Measurements from ENCODE around the gene AVL9.
A peak's percentile ranks its signal among the peaks of the same experiment; 100 is the strongest.

DNA sequence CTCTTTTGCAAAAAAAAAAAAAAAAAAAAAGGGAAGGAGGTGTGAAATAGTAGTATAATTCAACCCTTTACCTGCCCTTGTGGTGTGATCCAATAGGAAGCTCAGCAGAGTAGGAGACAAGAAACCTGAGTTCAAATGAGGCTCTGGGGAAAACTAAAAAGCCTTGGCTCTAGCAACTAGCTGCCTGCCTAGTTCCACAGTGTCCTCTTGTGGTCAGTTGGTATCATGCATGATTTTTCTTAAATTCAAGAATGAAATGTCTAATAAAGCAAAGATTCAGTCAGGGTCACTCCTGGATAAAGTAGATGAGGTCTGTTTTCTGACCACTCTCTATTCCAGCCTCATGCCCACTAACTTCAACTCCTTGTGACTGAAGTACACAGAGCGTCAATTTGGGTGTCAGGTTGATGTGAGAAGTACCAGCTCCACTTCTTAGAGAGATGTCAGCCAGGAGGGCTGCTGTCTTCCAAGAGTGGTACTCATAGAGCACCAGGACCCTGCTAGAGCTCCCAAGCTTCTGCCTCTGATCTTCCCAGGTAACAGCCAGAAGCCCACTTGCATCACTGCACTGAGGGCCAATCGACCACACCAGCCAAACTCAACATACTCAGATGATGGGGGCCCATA is 15.6 kb upstream of the AVL9 start:
- TF ChIP-seq CTCF (IDR thresholded peaks at IDR 0.05): peak; percentile 22 to 55 (median 40)
- TF ChIP-seq POLR2A (IDR thresholded peaks at IDR 0.05): no peak
- TF ChIP-seq EP300 (IDR thresholded peaks at IDR 0.05): no peak

Measured in gastroesophageal sphincter (tissue), 3 donors.